Omental fat pad (tissue), 4 donors: Measurements from ENCODE around the gene FOCAD. TPM values are rescaled to one million over a fixed set of nuclear protein-coding genes. Genes with fewer than 3 reads are reported as not detected.

Experiments
- ATAC-seq: fragments of 150-250 bp; one replicate; pipeline ENCODE4 v1.9.1; 2016; ENCODE audit warnings: mild to moderate bottlenecking, moderate library complexity; ENCODE audit not compliant: low FRiP score
- DNase-seq: peaks from one replicate; pipeline ENCODE4 v3.0.0-alpha.2; 2019; ENCODE audit warnings: low spot score
- total RNA-seq, 4 donors: library from RNA; depleted of rRNA; stranded (reverse); fragments of >200 nt; gene quantifications; one replicate each; pipeline ENCODE4 v1.1.0, GENCODE V29; 2016
- TF ChIP-seq, protein P1 (sequence below), 3 donors: fragments of 450-650 bp; IDR thresholded peaks; one replicate each; pipeline ENCODE4 v1.5.1; 2016 to 2017; ENCODE audit warnings: antibody characterized with exemption in 3 of 3, mild to moderate bottlenecking in 3 of 3, moderate library complexity in 2 of 3

FOCAD gene
- total RNA-seq, 4 donors from 2014 or later = 19.1 to 57.4 (median 30.9) TPM

GRCh38 chr9:20884985-20885593 lies 201.0 kb downstream of the FOCAD start:
- DNase-seq = peak; percentile 44
- TF ChIP-seq, protein P1, sequence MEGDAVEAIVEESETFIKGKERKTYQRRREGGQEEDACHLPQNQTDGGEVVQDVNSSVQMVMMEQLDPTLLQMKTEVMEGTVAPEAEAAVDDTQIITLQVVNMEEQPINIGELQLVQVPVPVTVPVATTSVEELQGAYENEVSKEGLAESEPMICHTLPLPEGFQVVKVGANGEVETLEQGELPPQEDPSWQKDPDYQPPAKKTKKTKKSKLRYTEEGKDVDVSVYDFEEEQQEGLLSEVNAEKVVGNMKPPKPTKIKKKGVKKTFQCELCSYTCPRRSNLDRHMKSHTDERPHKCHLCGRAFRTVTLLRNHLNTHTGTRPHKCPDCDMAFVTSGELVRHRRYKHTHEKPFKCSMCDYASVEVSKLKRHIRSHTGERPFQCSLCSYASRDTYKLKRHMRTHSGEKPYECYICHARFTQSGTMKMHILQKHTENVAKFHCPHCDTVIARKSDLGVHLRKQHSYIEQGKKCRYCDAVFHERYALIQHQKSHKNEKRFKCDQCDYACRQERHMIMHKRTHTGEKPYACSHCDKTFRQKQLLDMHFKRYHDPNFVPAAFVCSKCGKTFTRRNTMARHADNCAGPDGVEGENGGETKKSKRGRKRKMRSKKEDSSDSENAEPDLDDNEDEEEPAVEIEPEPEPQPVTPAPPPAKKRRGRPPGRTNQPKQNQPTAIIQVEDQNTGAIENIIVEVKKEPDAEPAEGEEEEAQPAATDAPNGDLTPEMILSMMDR (IDR thresholded peaks at IDR 0.05) = no peak
- ATAC-seq = no peak

GRCh38 chr9:20898885-20899554 lies 215.0 kb downstream of the FOCAD start:
- DNase-seq = no peak
- TF ChIP-seq, protein P1 (IDR thresholded peaks at IDR 0.05) = no peak
- no peak for ATAC-seq

DNA sequence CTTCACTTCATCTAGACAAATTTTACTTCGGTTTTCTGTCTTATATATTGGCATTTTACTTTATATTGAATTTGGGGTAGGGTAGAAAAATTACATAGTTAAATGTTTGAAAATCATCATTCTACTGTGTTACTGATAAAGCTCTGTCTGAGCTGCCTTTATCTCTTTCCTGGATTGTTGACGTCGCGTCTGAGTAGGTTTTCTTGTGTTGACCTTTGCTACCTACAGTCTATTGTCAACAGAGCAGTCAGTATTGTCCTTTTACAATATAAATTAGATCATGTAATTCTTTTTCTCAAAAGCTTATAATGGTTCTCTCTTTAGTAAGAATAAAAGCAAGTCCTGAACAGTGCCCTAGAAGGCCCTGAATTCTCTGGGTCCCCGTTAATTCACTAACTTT lies 219.2 kb downstream of the FOCAD start:
- ATAC-seq (no peak), DNase-seq (no peak)
- TF ChIP-seq, protein P1 (IDR thresholded peaks at IDR 0.05) = no peak

GRCh38 chr9:20904995-20905394 lies 220.9 kb downstream of the FOCAD start:
- TF ChIP-seq, protein P1 (IDR thresholded peaks at IDR 0.05) = no peak
- no peak for DNase-seq
- ATAC-seq = no peak

DNA sequence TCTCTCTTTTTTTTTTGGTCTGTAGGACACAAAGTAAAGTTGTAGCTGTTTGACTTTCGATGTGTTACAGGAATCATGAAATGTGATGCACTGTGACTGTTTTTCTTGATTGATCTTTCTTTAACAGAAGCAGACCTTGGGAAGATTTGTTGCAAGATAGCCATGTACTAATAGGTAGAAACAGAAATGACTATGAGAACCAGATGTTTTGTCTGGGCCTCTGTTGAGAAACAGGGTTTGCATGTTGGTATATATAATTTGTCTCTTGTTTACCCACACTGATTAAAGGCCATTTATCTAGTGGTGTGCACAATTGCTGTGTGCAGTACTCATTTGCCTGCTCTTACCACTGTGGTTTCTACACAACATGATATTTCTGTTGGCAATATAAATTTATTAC lies 222.3 kb downstream of the FOCAD start:
- ATAC-seq (no peak), DNase-seq (no peak)
- TF ChIP-seq, protein P1 (IDR thresholded peaks at IDR 0.05) = no peak

DNA sequence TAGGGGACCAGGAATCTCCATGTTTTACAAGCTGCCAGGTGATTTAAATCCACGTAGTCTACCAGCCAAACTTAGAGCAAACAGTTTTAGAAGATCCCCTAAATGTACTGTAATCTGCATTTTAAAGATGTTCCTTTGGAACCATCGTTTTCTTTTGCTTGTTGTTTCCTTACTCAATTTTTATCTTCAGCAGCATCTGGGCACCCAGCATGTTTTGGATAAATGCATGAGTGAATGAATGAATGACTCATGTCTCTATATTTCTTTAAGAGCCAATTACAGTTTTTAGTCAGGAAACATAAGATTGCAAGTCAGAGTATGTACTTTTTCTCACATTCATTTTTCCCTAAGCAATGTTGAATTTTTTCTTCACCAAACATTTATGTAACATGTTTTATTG lies 224.4 kb downstream of the FOCAD start:
- TF ChIP-seq, protein P1 (IDR thresholded peaks at IDR 0.05) = no peak
- DNase-seq (no peak), ATAC-seq (no peak)

DNA sequence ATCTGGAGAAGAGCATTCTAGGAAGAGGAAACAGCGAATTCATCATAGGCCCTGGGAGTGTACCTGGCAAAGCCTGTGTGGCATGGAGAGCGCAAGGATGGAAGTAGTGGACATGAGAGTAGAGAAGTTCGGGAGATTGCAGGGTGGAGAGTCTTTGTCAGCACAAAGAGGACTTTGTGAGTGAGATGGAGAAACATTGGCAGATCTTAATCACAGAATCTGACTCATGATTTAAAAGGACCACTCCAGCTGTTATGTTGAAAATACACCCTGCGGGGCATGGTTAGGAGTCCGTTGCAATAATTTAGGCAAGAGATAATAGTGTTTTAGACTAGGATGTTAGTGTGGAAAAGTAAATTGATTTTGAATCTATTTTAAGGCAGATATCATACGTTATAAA lies 230.5 kb downstream of the FOCAD start:
- no peak for DNase-seq
- ATAC-seq = no peak
- TF ChIP-seq, protein P1 (IDR thresholded peaks at IDR 0.05) = no peak
